Retina (tissue), 1 donor: ENCODE data around the gene LPO.

Experiments
- DNase-seq: peaks from one replicate; pipeline ENCODE4 v3.0.0-alpha.2; 2016

Gene LPO

GRCh38 chr17:58306131-58306951 is 68.0 kb downstream of the LPO start:
- DNase-seq, result no peak

GRCh38 chr17:58307468-58308172 is 69.2 kb downstream of the LPO start:
- DNase-seq, result no peak

DNA sequence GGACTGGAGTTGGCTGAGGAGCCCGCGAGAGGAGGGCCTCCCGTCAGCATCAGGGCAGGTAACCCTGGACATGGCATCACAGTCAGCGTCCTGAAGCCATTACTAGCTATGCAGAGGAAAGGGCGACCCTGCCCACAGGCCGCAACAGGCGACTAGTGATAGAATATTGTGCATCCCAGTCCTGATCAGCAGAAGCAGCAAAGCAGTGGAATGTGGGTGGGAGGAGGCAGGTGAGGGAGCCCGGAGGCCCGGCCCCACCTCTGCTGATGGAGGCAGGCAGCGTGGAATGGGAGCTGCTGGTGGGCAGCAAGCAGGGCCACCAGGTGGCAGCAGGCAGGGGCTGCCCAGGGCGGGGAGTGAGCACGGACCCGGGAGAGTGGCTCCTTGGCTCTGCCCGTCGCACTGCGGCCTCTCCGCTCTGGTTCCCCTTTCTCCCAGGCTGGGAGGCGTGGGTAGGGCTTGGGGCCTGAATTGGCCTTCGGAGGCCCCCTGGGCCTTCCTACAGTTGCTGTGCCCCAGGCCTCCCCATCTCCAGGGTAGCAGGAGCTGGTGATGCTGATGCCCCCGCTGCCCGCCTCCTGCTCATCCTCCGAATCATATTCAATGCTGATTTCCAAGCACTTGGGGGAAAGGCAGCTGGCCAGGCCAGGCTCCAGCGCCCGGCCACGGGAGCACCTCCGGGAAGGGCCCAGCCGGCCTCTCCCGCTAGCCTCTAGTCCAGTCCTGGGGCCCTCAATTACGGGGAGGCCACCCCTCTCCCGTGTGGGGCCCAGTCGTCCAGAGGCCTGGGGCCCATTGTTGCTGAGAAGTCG is 70.0 kb downstream of the LPO start:
- DNase-seq, result no peak

DNA sequence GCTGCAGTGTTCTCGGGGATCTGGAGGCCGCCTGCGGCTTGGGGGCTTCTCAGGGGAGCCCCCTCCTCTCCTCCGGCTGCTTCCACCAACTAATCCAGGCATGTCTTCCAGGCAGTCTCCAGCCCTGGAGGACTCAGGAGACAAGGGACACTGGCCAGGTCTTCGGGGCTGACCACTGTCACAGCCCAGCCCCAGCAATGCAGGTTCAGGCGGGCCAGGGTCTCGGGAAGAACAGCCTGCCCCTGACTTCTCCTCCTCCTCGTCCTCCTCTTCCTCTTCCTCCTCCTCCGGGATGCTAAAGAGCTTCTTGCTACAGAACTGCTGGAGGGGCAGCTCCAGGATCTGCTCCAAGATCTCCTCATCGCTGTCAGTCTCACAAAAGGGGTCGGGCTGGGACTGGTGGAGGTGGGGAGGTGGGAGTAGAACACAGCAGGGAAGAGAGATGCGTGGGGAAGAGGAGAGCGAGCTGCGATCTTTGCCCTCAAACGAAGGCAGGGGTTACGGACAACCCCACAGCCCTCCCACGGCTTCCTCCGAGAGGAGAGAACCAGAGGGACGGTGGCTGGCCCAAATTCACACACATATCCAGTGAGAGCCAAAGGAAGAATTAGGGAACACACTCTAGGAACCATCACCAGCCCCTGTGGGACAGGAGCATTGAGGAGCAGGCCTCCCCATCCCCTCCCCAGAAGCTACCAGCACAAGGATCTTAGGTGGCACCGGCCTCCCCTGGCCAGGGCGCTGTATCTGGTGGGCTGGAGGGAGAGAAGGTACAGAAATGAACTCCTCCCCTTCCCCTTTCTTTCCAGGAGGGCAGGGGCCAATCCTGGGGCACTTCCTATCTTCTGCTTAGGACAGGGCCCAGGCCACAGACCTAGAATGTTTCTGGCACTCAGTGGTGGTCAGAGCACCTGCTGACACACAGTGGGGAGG is 70.9 kb downstream of the LPO start:
- no peak for DNase-seq

DNA sequence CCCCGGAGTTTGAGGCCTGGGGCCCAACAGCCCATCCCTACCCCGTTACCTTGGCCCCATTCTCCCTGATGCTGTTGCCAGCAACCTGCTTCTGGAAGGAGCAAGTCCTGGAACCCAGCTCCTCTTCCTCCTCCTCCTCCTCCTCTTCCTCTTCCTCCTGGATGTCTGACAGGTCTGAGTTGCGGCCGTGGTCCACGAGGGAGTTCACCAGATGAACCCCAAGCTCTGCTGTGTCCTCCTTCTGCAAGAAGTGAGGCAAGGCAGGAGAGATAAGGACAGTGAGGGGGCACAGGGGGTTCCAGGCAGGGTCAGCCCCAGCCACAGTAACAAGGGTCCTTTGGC is 71.5 kb downstream of the LPO start:
- DNase-seq, result no peak

GRCh38 chr17:58310511-58311428 is 72.4 kb downstream of the LPO start:
- no peak for DNase-seq

DNA sequence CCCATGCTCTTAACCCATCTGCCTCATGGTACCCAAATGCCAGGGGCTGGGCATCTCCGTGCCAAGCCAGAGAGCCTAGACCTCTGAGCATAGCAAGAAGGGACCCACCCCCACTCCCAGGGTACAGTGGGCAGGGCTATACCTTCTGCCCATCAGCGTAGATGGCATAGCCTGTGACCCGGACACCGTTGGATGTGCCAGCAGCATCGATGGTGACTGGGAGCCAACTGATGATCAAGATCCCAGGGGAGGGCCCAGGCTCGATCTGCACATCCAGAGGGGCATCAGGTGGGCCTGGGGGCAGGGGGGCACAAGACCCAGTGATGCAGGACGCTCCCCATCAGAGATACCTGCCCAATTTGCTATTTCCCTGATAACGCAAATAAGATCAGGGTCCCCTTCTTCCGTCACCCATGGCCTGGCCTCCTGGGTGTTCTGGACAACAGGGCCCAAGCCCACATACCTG is 73.1 kb downstream of the LPO start:
- no peak for DNase-seq

DNA sequence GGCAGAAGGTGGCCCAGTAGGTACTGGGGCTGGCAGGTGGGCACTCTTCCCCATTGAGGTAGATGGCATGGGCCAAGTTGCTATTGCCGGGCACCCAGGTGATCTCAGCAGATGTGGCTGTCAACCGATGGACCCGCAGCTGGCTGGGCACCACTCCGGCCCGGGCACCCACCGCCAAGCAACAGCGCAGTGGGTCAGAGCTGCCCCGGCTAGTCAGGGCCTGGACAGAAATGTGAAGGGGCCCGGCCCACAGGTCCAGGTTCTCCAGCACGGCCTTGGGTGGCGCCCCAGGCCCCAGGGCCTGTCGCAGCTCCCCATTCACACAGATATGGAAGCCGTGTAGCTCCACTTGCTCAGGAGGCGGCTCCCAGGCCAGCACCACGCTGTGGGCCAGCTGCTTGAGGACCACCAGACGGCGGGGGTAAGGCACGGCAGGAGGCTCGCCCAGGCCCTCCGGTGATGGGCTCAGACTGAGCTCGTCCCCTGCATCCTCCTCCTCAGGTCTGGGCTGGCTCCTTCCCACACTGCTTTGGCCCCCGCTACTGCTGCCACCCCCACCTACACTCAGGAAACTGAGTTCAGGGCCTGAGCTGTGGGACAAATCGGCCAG is 73.7 kb downstream of the LPO start:
- no peak for DNase-seq

DNA sequence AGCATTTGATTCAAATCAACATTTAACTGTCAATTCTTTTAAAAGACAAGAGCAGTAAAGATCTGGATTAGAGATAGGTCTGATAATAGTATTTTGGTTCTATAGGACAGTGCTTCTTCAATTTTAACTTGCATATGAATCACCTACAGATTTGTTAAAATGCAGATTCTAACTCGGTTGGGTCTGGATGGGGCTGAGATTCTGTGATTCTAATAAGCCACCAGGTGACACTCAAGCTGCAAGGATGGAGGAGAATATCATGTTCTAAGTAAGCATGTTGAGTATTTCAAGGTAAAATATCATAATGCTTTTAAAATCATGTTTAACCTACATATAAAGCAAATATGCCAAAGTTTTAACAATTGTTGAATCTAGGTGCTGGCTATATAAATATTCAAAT is 74.4 kb downstream of the LPO start:
- no peak for DNase-seq

DNA sequence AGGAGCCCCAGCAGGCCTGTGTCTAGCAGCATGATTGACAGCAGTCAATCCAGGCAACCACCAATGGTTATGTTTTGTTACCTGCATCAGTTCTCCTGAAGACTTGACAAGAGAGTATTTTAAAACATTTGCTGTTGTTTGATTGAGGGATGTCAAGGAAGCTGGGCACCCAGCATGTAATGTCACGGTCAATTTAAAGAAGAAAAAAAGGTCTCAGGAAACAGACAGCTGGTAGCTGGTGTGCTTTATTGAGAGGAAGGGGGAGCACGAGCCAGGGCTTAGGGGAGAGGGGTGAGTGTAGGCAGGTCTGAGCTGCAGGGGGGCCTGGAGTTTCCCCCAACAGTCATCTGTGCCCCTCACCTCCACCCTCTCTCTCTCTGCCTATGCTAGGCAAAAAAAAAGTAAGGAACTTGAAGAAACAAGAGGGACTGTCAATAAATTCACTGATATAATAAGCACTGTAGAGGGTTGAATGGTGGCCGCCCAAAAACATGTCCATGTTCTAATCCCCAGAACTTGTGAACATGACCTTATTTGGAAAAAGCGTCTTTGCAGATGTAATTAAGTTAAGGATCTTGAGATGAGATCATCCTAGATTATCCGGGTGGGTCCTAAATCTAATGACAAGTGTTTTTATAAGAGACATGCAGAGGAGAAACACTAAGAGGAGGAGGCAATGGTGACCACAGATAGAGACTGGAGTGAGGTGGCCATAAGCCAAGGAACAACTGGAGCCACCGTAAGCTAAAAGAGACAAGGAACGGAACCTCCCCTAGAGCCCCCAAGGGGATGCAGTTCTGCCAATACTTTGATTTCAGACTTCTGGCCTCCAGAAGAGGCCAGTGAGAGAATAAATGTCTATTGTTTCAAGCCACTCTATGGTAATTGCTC is 75.7 kb downstream of the LPO start:
- DNase-seq, result no peak

GRCh38 chr17:58314706-58315015 is 76.3 kb downstream of the LPO start:
- DNase-seq, result no peak

GRCh38 chr17:58315281-58315711 is 76.9 kb downstream of the LPO start:
- no peak for DNase-seq

- DNase-seq, result no peak
Observed at GRCh38 chr17:58315750-58316149, 77.4 kb downstream of the LPO start.

GRCh38 chr17:58316260-58316960 is 78.0 kb downstream of the LPO start:
- DNase-seq, result no peak

DNA sequence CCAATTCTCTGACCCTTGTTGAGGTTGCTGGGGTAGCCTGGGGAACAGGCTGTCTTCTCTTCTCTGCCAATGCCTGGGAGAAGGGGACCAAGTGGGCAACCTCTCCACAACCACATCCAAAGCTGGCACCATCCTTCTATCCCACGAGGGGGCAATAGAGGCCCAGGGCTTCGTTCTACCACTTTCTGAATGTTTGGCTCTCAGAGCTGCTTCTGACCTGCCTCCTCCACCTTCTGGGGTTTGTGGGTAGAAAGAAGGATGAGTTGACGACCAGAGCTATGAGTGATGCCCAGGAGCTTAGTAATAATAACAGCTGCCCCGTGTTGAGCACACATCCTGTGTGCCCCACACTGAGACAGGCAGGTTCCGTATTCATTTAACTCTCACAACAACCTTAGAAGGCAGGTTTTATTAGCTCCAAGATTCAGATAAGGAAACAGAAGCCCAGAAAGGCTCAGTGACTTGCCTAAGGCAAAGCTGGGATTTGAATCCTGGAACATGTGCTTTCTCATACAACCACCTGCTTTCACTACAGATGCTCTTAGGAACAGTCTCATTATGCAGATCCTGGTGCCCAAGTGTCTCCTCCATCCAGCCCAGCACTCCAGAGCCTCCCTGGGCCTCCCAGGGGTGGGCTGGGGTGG is 79.2 kb downstream of the LPO start:
- no peak for DNase-seq

DNA sequence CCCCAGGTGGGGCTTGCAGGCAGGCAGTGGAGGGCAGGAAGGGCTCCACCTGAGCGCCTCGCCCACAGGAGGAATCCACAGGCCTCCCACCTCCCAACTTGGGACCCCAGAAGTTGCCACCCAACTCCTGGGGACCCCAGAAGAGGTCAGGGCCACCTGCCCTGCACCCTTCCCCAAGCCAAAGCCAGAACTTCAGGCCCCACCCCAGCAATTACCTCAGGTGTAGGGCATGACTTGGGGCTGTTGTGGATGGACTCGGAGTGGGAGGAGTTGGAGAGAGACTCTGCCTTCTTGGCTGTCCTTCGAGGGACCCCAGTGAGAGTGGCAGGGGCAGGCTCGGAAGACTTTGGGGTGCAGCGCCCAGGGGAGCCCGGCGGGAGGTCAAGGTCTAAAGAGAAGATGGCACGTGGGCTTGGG is 79.7 kb downstream of the LPO start:
- no peak for DNase-seq
